Endothelial cell of umbilical vein (primary cell): Measurements from ENCODE around the gene DDX47. TPM values are rescaled to one million over a fixed set of nuclear protein-coding genes. Genes with fewer than 3 reads are reported as not detected.

Source experiments
- BruUV-seq: library from RNA; stranded (reverse); fragments of 400-500 nt; replicated peaks from 2 replicates; lab custom pipeline; 2021; lab: Mats Ljungman, UMichigan
- CTCF ChIA-PET: fragments of 300-600, 350-600 bp; sonication (Branson Sonifier 250); formaldehyde crosslinking; loops from one replicate; lab custom pipeline; 2021; ENCODE audit warnings: antibody characterized with exemption, inconsistent platforms; lab: Charles Lee
- POLR2A ChIA-PET: fragments of 300-600, 350-600 bp; sonication (Branson Sonifier 250); formaldehyde crosslinking; loops from one replicate; lab custom pipeline; 2021; ENCODE audit warnings: antibody characterized with exemption, inconsistent platforms; lab: Charles Lee
- DNase-seq: peaks from one replicate; pipeline ENCODE4 v3.0.0-alpha.2; 2011; ENCODE audit warnings: low read depth, low spot score
- FAIRE-seq: peaks from 2 replicates; lab custom pipeline; 2011; peaks lifted over from hg19 to GRCh38; lab: Jason Lieb, UNC
- H2AFZ ChIP-seq: 2 replicates; pipeline ENCODE4 v1.6.0; 2012; ENCODE audit warnings: low read depth, low read length, control low read depth, inconsistent platforms
- H3K27ac ChIP-seq: 2 replicates; pipeline ENCODE4 v1.5.1; 2011; ENCODE audit warnings: low read depth, mild to moderate bottlenecking, control low read depth, low read length, moderate library complexity; ENCODE audit not compliant: insufficient read depth
- H3K27me3 ChIP-seq, 2 experiments: 2 replicates each; pipeline versions ENCODE4 v1.6.0 to v1.6.1; 2011; ENCODE audit warnings: low read length in 2 of 2, mixed read lengths in 1 of 2; ENCODE audit not compliant: control insufficient read depth in 2 of 2, insufficient read depth in 2 of 2
- H3K36me3 ChIP-seq, 2 experiments: 2 replicates in 1 of 2; 3 replicates in 1 of 2; pipeline ENCODE4 v1.5.1; 2011; ENCODE audit warnings: low read length in 2 of 2, mild to moderate bottlenecking in 1 of 2, moderate library complexity in 1 of 2; ENCODE audit not compliant: control insufficient read depth in 2 of 2, insufficient read depth in 2 of 2; ENCODE audit errors: extremely low read depth in 1 of 2
- H3K4me1 ChIP-seq: 3 replicates; pipeline ENCODE4 v1.5.1; 2011; ENCODE audit warnings: mild to moderate bottlenecking, low read length; ENCODE audit not compliant: control insufficient read depth, insufficient read depth; ENCODE audit errors: extremely low read depth
- H3K4me2 ChIP-seq: 2 replicates; pipeline ENCODE4 v1.6.1; 2011; ENCODE audit warnings: low read length, control low read depth, mixed read lengths; ENCODE audit not compliant: insufficient read depth
- H3K4me3 ChIP-seq, 3 experiments: fragments of 200-600 bp in 1 of 3; sonication (generic), shearing (Covaris generic) in 1 of 3; replicated peaks in 1 of 3; 2 replicates each; pipeline ENCODE4 v1.5.1; 2011 to 2016; ENCODE audit warnings: control low read depth in 3 of 3, low read length in 3 of 3, mild to moderate bottlenecking in 2 of 3, inconsistent platforms in 1 of 3, low read depth in 1 of 3, moderate library complexity in 1 of 3; ENCODE audit not compliant: insufficient read depth in 1 of 3
- H3K79me2 ChIP-seq: 2 replicates; pipeline ENCODE4 v1.6.0; 2012; ENCODE audit warnings: low read length, inconsistent platforms; ENCODE audit not compliant: control insufficient read depth, insufficient read depth
- H3K9ac ChIP-seq: replicated peaks from 2 replicates; pipeline ENCODE3; 2011; ENCODE audit warnings: low read length, control low read depth; ENCODE audit not compliant: insufficient read depth; ENCODE audit errors: extremely low read depth
- H3K9me1 ChIP-seq: replicated peaks from 3 replicates; pipeline ENCODE4 v1.6.0; 2011; ENCODE audit warnings: mild to moderate bottlenecking, low read length; ENCODE audit not compliant: control insufficient read depth, insufficient read depth; ENCODE audit errors: extremely low read depth
- H3K9me3 ChIP-seq: replicated peaks from 2 replicates; pipeline ENCODE4 v1.5.1; 2012; ENCODE audit warnings: low read length, inconsistent platforms; ENCODE audit not compliant: control insufficient read depth, insufficient read depth
- H4K20me1 ChIP-seq: replicated peaks from 2 replicates; pipeline ENCODE3; 2011; ENCODE audit warnings: mild to moderate bottlenecking, low read length; ENCODE audit not compliant: control insufficient read depth, insufficient read depth; ENCODE audit errors: extremely low read depth
- EZH2 ChIP-seq: IDR thresholded peaks from 2 replicates; pipeline ENCODE4 v1.6.1; 2012; ENCODE audit warnings: borderline replicate concordance, low read depth, mild to moderate bottlenecking, moderate library complexity, low read length, inconsistent platforms; ENCODE audit not compliant: severe bottlenecking
- FOS ChIP-seq: IDR thresholded peaks from 2 replicates; pipeline ENCODE4 v1.6.1; 2011; ENCODE audit warnings: mild to moderate bottlenecking, low read length, moderate library complexity, borderline replicate concordance; ENCODE audit not compliant: insufficient read depth
- GATA2 ChIP-seq: IDR thresholded peaks from 2 replicates; pipeline ENCODE4 v1.7.0; 2011; ENCODE audit warnings: low read depth, mild to moderate bottlenecking, moderate library complexity, mixed read lengths, low read length; ENCODE audit not compliant: insufficient read length, insufficient read depth
- JUN ChIP-seq: IDR thresholded peaks from 2 replicates; pipeline ENCODE4 v1.6.1; 2011; ENCODE audit warnings: borderline replicate concordance, low read depth; ENCODE audit not compliant: insufficient read length, insufficient read depth
- MYC ChIP-seq: IDR thresholded peaks from one replicate; pipeline ENCODE4 v1.6.1; 2011; ENCODE audit warnings: mild to moderate bottlenecking, low read depth, low read length
- POLR2A ChIP-seq: IDR thresholded peaks from 2 replicates; pipeline ENCODE4 v1.6.1; 2012; ENCODE audit warnings: low read depth, mild to moderate bottlenecking, control low read depth, low read length
- POLR2AphosphoS5 ChIP-seq: IDR thresholded peaks from 2 replicates; pipeline ENCODE4 v1.6.1; 2012; ENCODE audit warnings: low read depth, mild to moderate bottlenecking, control low read depth, low read length, moderate library complexity; ENCODE audit not compliant: insufficient read depth
- dilution Hi-C: fragments of 300-500 bp; cut with MboI; formaldehyde crosslinking; loops from one replicate; pipeline ENCODE4 v1.15.0; 2019; ENCODE audit warnings: low sequenced_read_pairs; ENCODE audit not compliant: extremely low pct_ligation_motif_present
- intact Hi-C: fragments of 100-400 bp; cut with micrococcal nuclease; formaldehyde crosslinking; loops from one replicate; pipeline ENCODE4 v1.10.0; 2022
- polyA plus RNA-seq, 4 experiments: library from polyadenylated mRNA; depleted of rRNA in 3 of 4; stranded (reverse) in 3 of 4; unstranded in 1 of 4; fragments of >200 nt; gene quantifications; 2 replicates each; pipeline versions ENCODE4 v1.2.1 to v1.2.3, GENCODE V29; 2011 to 2012; ENCODE audit warnings: missing spikeins in 1 of 4
- total RNA-seq: library from RNA; stranded (reverse); gene quantifications from 2 replicates; pipeline ENCODE4 v1.2.3, GENCODE V29; 2021
- TF ChIP-seq, protein P1 (sequence below), 2 donors: IDR thresholded peaks; 1 replicate in 1 of 2; 2 replicates in 1 of 2; pipeline ENCODE4 v1.5.1; 2011; ENCODE audit warnings: low read length in 2 of 2, mild to moderate bottlenecking in 2 of 2, moderate library complexity in 2 of 2, control low read depth in 1 of 2, inconsistent platforms in 1 of 2, low read depth in 1 of 2; ENCODE audit not compliant: insufficient read depth in 1 of 2; ENCODE audit errors: extremely low read depth in 1 of 2
- TF ChIP-seq, protein P2 (sequence below): IDR thresholded peaks from 2 replicates; pipeline ENCODE4 v1.6.1; 2011; ENCODE audit not compliant: insufficient read depth, insufficient read length

DDX47 gene
- total and polyA plus RNA-seq, 2 donors (not counting 3 experiments of a cell fraction or from before 2014, with no cell fraction given), result 73.4 to 74.6 TPM

DNA sequence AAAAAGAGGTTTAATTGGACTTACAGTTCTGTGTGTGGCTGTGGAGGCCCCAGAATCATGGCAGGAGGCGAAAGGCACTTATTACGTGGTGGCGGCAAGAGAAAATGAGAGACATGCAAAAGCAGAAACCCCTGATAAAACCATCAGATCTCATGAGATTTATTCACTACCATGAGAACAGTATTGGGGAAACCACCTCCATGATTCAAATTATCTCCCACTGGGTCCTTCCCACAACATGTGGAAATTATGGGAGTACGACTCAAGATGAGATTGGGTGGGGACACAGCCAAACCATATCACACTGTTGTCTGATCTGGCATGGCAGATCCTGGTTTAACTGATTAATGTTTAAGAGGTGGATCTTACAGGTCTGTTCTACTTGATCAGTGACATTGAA, 5.6 kb downstream of the DDX47 start:
- POLR2A ChIA-PET, result no interaction called here
- no peaks in the 10 kb centered on the region for H3K27me3 ChIP-seq
- no peaks in the 10 kb centered on the region for H3K9me1 ChIP-seq
- no peak overlapping the region for H3K4me2 ChIP-seq
- no peak for FAIRE-seq
- no peak overlapping the region for H2AFZ ChIP-seq
- dilution Hi-C loops (no loop called here), intact Hi-C loops (loop anchor here (1.0 kb wide), 1 partner anchor 15 kb away; no protein-coding TSS in a partner anchor)
- DNase-seq, result no peak
- H3K79me2 ChIP-seq, result peaks cover 66% of the 10 kb centered on the region
- no peaks in the 10 kb centered on the region for H3K9me3 ChIP-seq
- peaks cover 2 to 16% of the 10 kb centered on the region in 2 experiments for H3K36me3 ChIP-seq
- peaks cover 55% of the 10 kb centered on the region for H3K4me1 ChIP-seq
- CTCF ChIA-PET, result interaction anchor here (0.6 to 1.9 kb wide), 8 partner anchors 10 to 98 kb away, joined by 3 to 11 read pairs (median 7); no protein-coding TSS in a partner anchor
- no peaks in the 10 kb centered on the region for H4K20me1 ChIP-seq
- H3K4me3 ChIP-seq, result no peak overlapping the region
- TF ChIP-seq MYC (no peak), EZH2 (no peak), FOS (no peak), GATA2 (no peak), POLR2A (no peak), POLR2AphosphoS5 (no peak), JUN (no peak)
- TF ChIP-seq, protein P1, sequence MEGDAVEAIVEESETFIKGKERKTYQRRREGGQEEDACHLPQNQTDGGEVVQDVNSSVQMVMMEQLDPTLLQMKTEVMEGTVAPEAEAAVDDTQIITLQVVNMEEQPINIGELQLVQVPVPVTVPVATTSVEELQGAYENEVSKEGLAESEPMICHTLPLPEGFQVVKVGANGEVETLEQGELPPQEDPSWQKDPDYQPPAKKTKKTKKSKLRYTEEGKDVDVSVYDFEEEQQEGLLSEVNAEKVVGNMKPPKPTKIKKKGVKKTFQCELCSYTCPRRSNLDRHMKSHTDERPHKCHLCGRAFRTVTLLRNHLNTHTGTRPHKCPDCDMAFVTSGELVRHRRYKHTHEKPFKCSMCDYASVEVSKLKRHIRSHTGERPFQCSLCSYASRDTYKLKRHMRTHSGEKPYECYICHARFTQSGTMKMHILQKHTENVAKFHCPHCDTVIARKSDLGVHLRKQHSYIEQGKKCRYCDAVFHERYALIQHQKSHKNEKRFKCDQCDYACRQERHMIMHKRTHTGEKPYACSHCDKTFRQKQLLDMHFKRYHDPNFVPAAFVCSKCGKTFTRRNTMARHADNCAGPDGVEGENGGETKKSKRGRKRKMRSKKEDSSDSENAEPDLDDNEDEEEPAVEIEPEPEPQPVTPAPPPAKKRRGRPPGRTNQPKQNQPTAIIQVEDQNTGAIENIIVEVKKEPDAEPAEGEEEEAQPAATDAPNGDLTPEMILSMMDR (IDR thresholded peaks at IDR 0.05; ENCODE audit: extremely low read depth in 1 of 2, insufficient read depth in 1 of 2, low read depth in 1 of 2, low read length in 2 of 2), result no peak
- TF ChIP-seq, protein P2, sequence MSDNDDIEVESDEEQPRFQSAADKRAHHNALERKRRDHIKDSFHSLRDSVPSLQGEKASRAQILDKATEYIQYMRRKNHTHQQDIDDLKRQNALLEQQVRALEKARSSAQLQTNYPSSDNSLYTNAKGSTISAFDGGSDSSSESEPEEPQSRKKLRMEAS, result no peak
- peak overlapping the region; percentile 93 for H3K27ac ChIP-seq
- BruUV-seq, result no TSS peak
- H3K9ac ChIP-seq, result no peak overlapping the region
